Neuron (in vitro differentiated cells): ENCODE measurements around the gene IYD.

Experiments used
- H2AFZ ChIP-seq: one replicate; pipeline ENCODE4 v1.6.1; 2013; ENCODE audit warnings: low read depth, mild to moderate bottlenecking, inconsistent platforms, low read length, moderate library complexity
- H3K27me3 ChIP-seq: one replicate; pipeline ENCODE4 v1.6.1; 2013; ENCODE audit warnings: low read length; ENCODE audit not compliant: insufficient read depth
- H3K36me3 ChIP-seq: one replicate; pipeline ENCODE4 v1.6.1; 2013; ENCODE audit warnings: low read length; ENCODE audit not compliant: insufficient read depth
- H3K4me1 ChIP-seq: one replicate; pipeline ENCODE4 v1.6.1; 2013; ENCODE audit warnings: low read length; ENCODE audit not compliant: insufficient read depth
- H3K4me3 ChIP-seq: 2 replicates; pipeline ENCODE4 v1.5.1; 2013; ENCODE audit warnings: mild to moderate bottlenecking, low read length, moderate library complexity
- H3K9me3 ChIP-seq: one replicate; pipeline ENCODE4 v1.6.1; 2013; ENCODE audit warnings: low read length

The IYD gene

GRCh38 chr6:150391890-150392289 lies 23.1 kb downstream of the IYD start:
- Histone ChIP-seq H2AFZ (no peak overlapping the region), H3K27me3 (no peaks in the 10 kb centered on the region), H3K36me3 (no peaks in the 10 kb centered on the region), H3K4me3 (no peak overlapping the region), H3K4me1 (peaks cover 9% of the 10 kb centered on the region), H3K9me3 (no peaks in the 10 kb centered on the region)

GRCh38 chr6:150392452-150393220 lies 23.8 kb downstream of the IYD start:
- Histone ChIP-seq H3K9me3 (no peaks in the 10 kb centered on the region), H3K36me3 (no peaks in the 10 kb centered on the region), H3K4me1 (peaks cover 9% of the 10 kb centered on the region), H2AFZ (no peak overlapping the region), H3K4me3 (no peak overlapping the region), H3K27me3 (no peaks in the 10 kb centered on the region)

- H3K4me1 ChIP-seq: peaks cover 9% of the 10 kb centered on the region
- no peak overlapping the region for H3K4me3 ChIP-seq
- H3K27me3 ChIP-seq: no peaks in the 10 kb centered on the region
- no peaks in the 10 kb centered on the region for H3K36me3 ChIP-seq
- H2AFZ ChIP-seq: no peak overlapping the region
- no peaks in the 10 kb centered on the region for H3K9me3 ChIP-seq
These were observed 25.5 kb downstream of the IYD start for GRCh38 chr6:150394053-150394898.

- Histone ChIP-seq H3K4me3 (no peak overlapping the region), H3K27me3 (no peaks in the 10 kb centered on the region), H3K9me3 (no peaks in the 10 kb centered on the region), H2AFZ (no peak overlapping the region), H3K36me3 (no peaks in the 10 kb centered on the region), H3K4me1 (peaks cover 9% of the 10 kb centered on the region)
These were observed 26.1 kb downstream of the IYD start for GRCh38 chr6:150394899-150395295.

- Histone ChIP-seq H3K36me3 (no peaks in the 10 kb centered on the region), H3K27me3 (no peaks in the 10 kb centered on the region), H3K4me3 (no peak overlapping the region), H2AFZ (no peak overlapping the region), H3K4me1 (peaks cover 9% of the 10 kb centered on the region), H3K9me3 (no peaks in the 10 kb centered on the region)
These were observed 26.7 kb downstream of the IYD start for GRCh38 chr6:150395388-150396009.

- H2AFZ ChIP-seq: no peak overlapping the region
- no peaks in the 10 kb centered on the region for H3K36me3 ChIP-seq
- no peaks in the 10 kb centered on the region for H3K27me3 ChIP-seq
- H3K4me1 ChIP-seq: peaks cover 6% of the 10 kb centered on the region
- H3K9me3 ChIP-seq: no peaks in the 10 kb centered on the region
- H3K4me3 ChIP-seq: no peak overlapping the region
These were observed 34.8 kb downstream of the IYD start for GRCh38 chr6:150403458-150404246.

GRCh38 chr6:150406948-150407347 lies 38.1 kb downstream of the IYD start:
- Histone ChIP-seq H3K4me3 (no peak overlapping the region), H2AFZ (no peak overlapping the region), H3K9me3 (no peaks in the 10 kb centered on the region), H3K4me1 (peaks cover 6% of the 10 kb centered on the region), H3K27me3 (no peaks in the 10 kb centered on the region), H3K36me3 (no peaks in the 10 kb centered on the region)

- Histone ChIP-seq H3K36me3 (no peaks in the 10 kb centered on the region), H2AFZ (no peak overlapping the region), H3K9me3 (peaks cover 2% of the 10 kb centered on the region), H3K4me3 (no peak overlapping the region), H3K27me3 (no peaks in the 10 kb centered on the region), H3K4me1 (peaks cover 2% of the 10 kb centered on the region)
These were observed 40.0 kb downstream of the IYD start for GRCh38 chr6:150408842-150409241.

- Histone ChIP-seq H3K27me3 (no peaks in the 10 kb centered on the region), H3K4me1 (no peaks in the 10 kb centered on the region), H3K4me3 (no peak overlapping the region), H2AFZ (no peak overlapping the region), H3K36me3 (no peaks in the 10 kb centered on the region), H3K9me3 (peaks cover 2% of the 10 kb centered on the region)
These were observed 40.8 kb downstream of the IYD start for GRCh38 chr6:150409576-150410066.

- H3K9me3 ChIP-seq: peaks cover 2% of the 10 kb centered on the region
- H3K36me3 ChIP-seq: no peaks in the 10 kb centered on the region
- H3K27me3 ChIP-seq: no peaks in the 10 kb centered on the region
- no peak overlapping the region for H2AFZ ChIP-seq
- no peak overlapping the region for H3K4me3 ChIP-seq
- no peaks in the 10 kb centered on the region for H3K4me1 ChIP-seq
These were observed 41.6 kb downstream of the IYD start for GRCh38 chr6:150410399-150410798.

- no peak overlapping the region for H3K4me3 ChIP-seq
- no peaks in the 10 kb centered on the region for H3K4me1 ChIP-seq
- H2AFZ ChIP-seq: no peak overlapping the region
- H3K9me3 ChIP-seq: peaks cover 2% of the 10 kb centered on the region
- no peaks in the 10 kb centered on the region for H3K36me3 ChIP-seq
- H3K27me3 ChIP-seq: no peaks in the 10 kb centered on the region
These were observed 42.1 kb downstream of the IYD start for GRCh38 chr6:150410906-150411305.

- no peaks in the 10 kb centered on the region for H3K4me1 ChIP-seq
- no peaks in the 10 kb centered on the region for H3K27me3 ChIP-seq
- H2AFZ ChIP-seq: no peak overlapping the region
- H3K9me3 ChIP-seq: peaks cover 2% of the 10 kb centered on the region
- H3K36me3 ChIP-seq: no peaks in the 10 kb centered on the region
- no peak overlapping the region for H3K4me3 ChIP-seq
These were observed 43.4 kb downstream of the IYD start for GRCh38 chr6:150412221-150412620.
